Hepatocyte (in vitro differentiated cells): ENCODE measurements around the gene LCLAT1. TPM values are rescaled to one million over a fixed set of nuclear protein-coding genes. Genes with fewer than 3 reads are reported as not detected.

ENCODE experiments used
- DNase-seq: peaks from one replicate; pipeline ENCODE4 v3.0.0-alpha.2; 2016; ENCODE audit warnings: low spot score
- H2AFZ ChIP-seq: fragments of 200-600 bp; sonication (generic); 2 replicates; pipeline ENCODE4 v1.6.0; 2016; ENCODE audit warnings: antibody characterized with exemption, mild to moderate bottlenecking
- H3K27ac ChIP-seq: fragments of 200-600 bp; sonication (generic); 2 replicates; pipeline ENCODE4 v1.5.1; 2016; ENCODE audit warnings: mild to moderate bottlenecking
- H3K27me3 ChIP-seq: fragments of 200-600 bp; sonication (generic); 2 replicates; pipeline ENCODE4 v1.6.1; 2016
- H3K36me3 ChIP-seq: fragments of 200-600 bp; sonication (generic); replicated peaks from 2 replicates; pipeline ENCODE4 v1.5.1; 2016; ENCODE audit warnings: low read depth; ENCODE audit not compliant: insufficient read depth
- H3K4me1 ChIP-seq: fragments of 200-600 bp; sonication (generic); 2 replicates; pipeline ENCODE4 v1.5.1; 2016; ENCODE audit warnings: mild to moderate bottlenecking, moderate library complexity; ENCODE audit not compliant: insufficient read depth
- H3K4me2 ChIP-seq: fragments of 200-600 bp; sonication (generic); 2 replicates; pipeline ENCODE4 v1.6.0; 2016
- H3K4me3 ChIP-seq: fragments of 200-600 bp; sonication (generic); 2 replicates; pipeline ENCODE4 v1.5.1; 2016; ENCODE audit warnings: mild to moderate bottlenecking
- H3K79me2 ChIP-seq: fragments of 200-600 bp; sonication (generic); 2 replicates; pipeline ENCODE4 v1.6.0; 2017; ENCODE audit warnings: mild to moderate bottlenecking
- H3K9me2 ChIP-seq: fragments of 200-600 bp; sonication (generic); replicated peaks from 2 replicates; pipeline ENCODE4 v1.6.0; 2017; ENCODE audit warnings: mild to moderate bottlenecking; ENCODE audit not compliant: insufficient read depth
- H3K9me3 ChIP-seq: fragments of 200-600 bp; sonication (generic); 2 replicates; pipeline ENCODE4 v1.5.1; 2016; ENCODE audit warnings: low read depth, mild to moderate bottlenecking
- H4K20me1 ChIP-seq: fragments of 200-600 bp; sonication (generic); 2 replicates; pipeline ENCODE4 v1.6.0; 2016; ENCODE audit warnings: mild to moderate bottlenecking; ENCODE audit not compliant: insufficient read depth, poor library complexity, severe bottlenecking
- CTCF ChIP-seq: fragments of 200-600 bp; sonication (generic); IDR thresholded peaks from 2 replicates; pipeline ENCODE4 v1.5.1; 2016; ENCODE audit warnings: antibody characterized with exemption, mild to moderate bottlenecking; ENCODE audit not compliant: poor library complexity
- EZH2 ChIP-seq: fragments of 200-600 bp; sonication (generic); IDR thresholded peaks from 2 replicates; pipeline ENCODE4 v1.6.1; 2016; ENCODE audit warnings: antibody characterized with exemption, mild to moderate bottlenecking, borderline replicate concordance
- EZH2phosphoT487 ChIP-seq: fragments of 200-600 bp; sonication (generic); IDR thresholded peaks from one replicate; pipeline ENCODE4 v1.6.1; 2018; ENCODE audit warnings: antibody characterized with exemption, mild to moderate bottlenecking, low read depth, moderate library complexity; ENCODE audit not compliant: unreplicated experiment, severe bottlenecking
- WGBS: methylation state at CpG from one replicate; pipeline ENCODE4 v1.1.6; 2016; ENCODE audit warnings: low lambda C conversion rate; ENCODE audit errors: missing lambda C conversion rate; 5-methylcytosine and 5-hydroxymethylcytosine counted together
- polyA plus RNA-seq: library from polyadenylated mRNA; unstranded; fragments of >200 nt; fragmentation: Nextera tagmentation; extraction: Ambion mirVana; gene quantifications from 2 replicates; pipeline ENCODE4 v1.2.1, GENCODE V29; 2016
- total RNA-seq: library from RNA; depleted of rRNA; stranded (reverse); fragments of >200 nt; gene quantifications from 2 replicates; pipeline ENCODE4 v1.2.3, GENCODE V29; 2014

The LCLAT1 gene
- total and polyA plus RNA-seq, 2 experiments from 2014 or later: 10.1 to 15.4 TPM

GRCh38 chr2:30448866-30449265 is 1.8 kb downstream of the LCLAT1 start:
- H3K79me2 ChIP-seq: peaks cover 57% of the 10 kb centered on the region

GRCh38 chr2:30450025-30450424 is 3.0 kb downstream of the LCLAT1 start:
- H3K9me2 ChIP-seq: no peaks in the 10 kb centered on the region
- no peaks in the 10 kb centered on the region for H3K27me3 ChIP-seq
- TF ChIP-seq EZH2 (no peak), CTCF (no peak), EZH2phosphoT487 (no peak)
- 86% methylated on average over 1 of the region's 1 CpG for WGBS
- H3K4me3 ChIP-seq: no peak overlapping the region
- H2AFZ ChIP-seq: no peak overlapping the region
- no peak for DNase-seq
- peaks cover 16% of the 10 kb centered on the region for H3K4me1 ChIP-seq
- H3K27ac ChIP-seq: no peak overlapping the region
- peaks cover 64% of the 10 kb centered on the region for H3K79me2 ChIP-seq
- H3K36me3 ChIP-seq: no peaks in the 10 kb centered on the region
- H4K20me1 ChIP-seq: no peaks in the 10 kb centered on the region
- H3K9me3 ChIP-seq: no peaks in the 10 kb centered on the region
- H3K4me2 ChIP-seq: no peak overlapping the region

More at GRCh38 chr2:30448866-30449265, 1.8 kb downstream of the LCLAT1 start:
- H3K9me3 ChIP-seq: no peaks in the 10 kb centered on the region
- no peak overlapping the region for H2AFZ ChIP-seq
- H3K27ac ChIP-seq: no peak overlapping the region
- no peaks in the 10 kb centered on the region for H3K9me2 ChIP-seq
- WGBS: 100% methylated on average over 2 of the region's 2 CpGs
- DNase-seq: no peak
- H4K20me1 ChIP-seq: no peaks in the 10 kb centered on the region
- no peaks in the 10 kb centered on the region for H3K27me3 ChIP-seq
- no peak overlapping the region for H3K4me3 ChIP-seq
- H3K4me1 ChIP-seq: peaks cover 16% of the 10 kb centered on the region
- no peak for TF ChIP-seq CTCF
- TF ChIP-seq EZH2: no peak
- no peak for TF ChIP-seq EZH2phosphoT487
- no peaks in the 10 kb centered on the region for H3K36me3 ChIP-seq
- peak overlapping the region; percentile 93 for H3K4me2 ChIP-seq

GRCh38 chr2:30453498-30453897 is 6.5 kb downstream of the LCLAT1 start:
- Histone ChIP-seq H2AFZ (no peak overlapping the region), H3K36me3 (no peaks in the 10 kb centered on the region), H3K79me2 (peaks cover 77% of the 10 kb centered on the region), H3K27me3 (no peaks in the 10 kb centered on the region), H3K4me1 (peaks cover 20% of the 10 kb centered on the region), H3K9me3 (no peaks in the 10 kb centered on the region), H3K27ac (no peak overlapping the region), H4K20me1 (peaks cover 3% of the 10 kb centered on the region), H3K9me2 (no peaks in the 10 kb centered on the region), H3K4me3 (no peak overlapping the region), H3K4me2 (no peak overlapping the region)
- no peak for DNase-seq
- TF ChIP-seq EZH2phosphoT487 (no peak), EZH2 (no peak), CTCF (no peak)
- 64% methylated on average over 5 of the region's 5 CpGs for WGBS

GRCh38 chr2:30454571-30454970 is 7.5 kb downstream of the LCLAT1 start:
- H3K4me2 ChIP-seq: no peak overlapping the region
- peaks cover 14% of the 10 kb centered on the region for H3K4me1 ChIP-seq
- WGBS: 67% methylated on average over 6 of the region's 6 CpGs
- no peaks in the 10 kb centered on the region for H3K27me3 ChIP-seq
- H3K9me3 ChIP-seq: no peaks in the 10 kb centered on the region
- peaks cover 77% of the 10 kb centered on the region for H3K79me2 ChIP-seq
- H2AFZ ChIP-seq: no peak overlapping the region
- peak overlapping the region; percentile 33 for H3K27ac ChIP-seq
- H3K36me3 ChIP-seq: no peaks in the 10 kb centered on the region
- TF ChIP-seq EZH2 (no peak), CTCF (no peak), EZH2phosphoT487 (no peak)
- peaks cover 3% of the 10 kb centered on the region for H4K20me1 ChIP-seq
- no peak for DNase-seq
- H3K9me2 ChIP-seq: no peaks in the 10 kb centered on the region
- no peak overlapping the region for H3K4me3 ChIP-seq
